ENCODE results near the gene HOXC6. TPM values are rescaled to one million over a fixed set of nuclear protein-coding genes. Genes with fewer than 3 reads are reported as not detected.
"Not testable (repeated sequence)": the region's sequence is repeated elsewhere in the genome, so short reads cannot be mapped to it uniquely, and the experiment has no call there.

The HOXC6 gene
- total RNA-seq, 1 experiment from 2014 or later, result 10.2 TPM

DNA sequence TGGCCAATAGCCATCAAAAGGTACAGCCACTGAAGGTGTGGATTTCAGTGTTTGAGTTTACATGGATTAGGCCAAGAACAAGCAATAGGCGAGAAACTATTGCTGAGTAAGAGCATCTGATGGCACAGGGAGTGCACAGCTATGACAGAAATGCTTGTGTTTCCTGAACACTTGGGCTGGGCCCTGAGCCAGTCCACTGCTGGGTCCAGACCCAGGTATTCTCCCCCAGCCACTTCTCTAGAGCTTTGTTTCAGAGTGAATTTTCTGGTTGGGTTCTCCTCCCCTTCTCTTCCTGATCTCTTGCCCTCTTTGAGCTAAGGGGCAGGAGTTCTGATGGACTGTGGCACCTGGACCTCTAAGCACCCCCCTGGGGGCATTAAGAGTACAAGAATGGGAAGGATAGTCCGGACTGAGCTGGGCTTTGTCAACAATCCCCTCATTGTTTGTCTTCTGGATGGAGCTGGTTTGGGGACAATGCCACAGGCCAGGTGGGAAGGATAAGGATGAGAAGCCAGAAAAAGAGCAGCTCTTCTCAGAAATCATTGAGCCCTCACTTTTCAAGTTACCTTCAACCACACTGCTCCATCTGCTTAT lies 13.0 kb downstream of the HOXC6 start:
- TF ChIP-seq, protein P1, sequence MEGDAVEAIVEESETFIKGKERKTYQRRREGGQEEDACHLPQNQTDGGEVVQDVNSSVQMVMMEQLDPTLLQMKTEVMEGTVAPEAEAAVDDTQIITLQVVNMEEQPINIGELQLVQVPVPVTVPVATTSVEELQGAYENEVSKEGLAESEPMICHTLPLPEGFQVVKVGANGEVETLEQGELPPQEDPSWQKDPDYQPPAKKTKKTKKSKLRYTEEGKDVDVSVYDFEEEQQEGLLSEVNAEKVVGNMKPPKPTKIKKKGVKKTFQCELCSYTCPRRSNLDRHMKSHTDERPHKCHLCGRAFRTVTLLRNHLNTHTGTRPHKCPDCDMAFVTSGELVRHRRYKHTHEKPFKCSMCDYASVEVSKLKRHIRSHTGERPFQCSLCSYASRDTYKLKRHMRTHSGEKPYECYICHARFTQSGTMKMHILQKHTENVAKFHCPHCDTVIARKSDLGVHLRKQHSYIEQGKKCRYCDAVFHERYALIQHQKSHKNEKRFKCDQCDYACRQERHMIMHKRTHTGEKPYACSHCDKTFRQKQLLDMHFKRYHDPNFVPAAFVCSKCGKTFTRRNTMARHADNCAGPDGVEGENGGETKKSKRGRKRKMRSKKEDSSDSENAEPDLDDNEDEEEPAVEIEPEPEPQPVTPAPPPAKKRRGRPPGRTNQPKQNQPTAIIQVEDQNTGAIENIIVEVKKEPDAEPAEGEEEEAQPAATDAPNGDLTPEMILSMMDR (IDR thresholded peaks at IDR 0.05; ENCODE audit: insufficient read depth in 1 of 2, low read depth in 1 of 2, low read length in 1 of 2, severe bottlenecking in 1 of 2, unreplicated experiment in 1 of 2), result no peak
- no peaks in the 10 kb centered on the region for H3K9me3 Mint-ChIP-seq (ENCODE audit: unreplicated experiment)
- no peaks in the 10 kb centered on the region for H3K27me3 Mint-ChIP-seq (ENCODE audit: insufficient read depth, unreplicated experiment)
- no peak for DNase-seq
- no peak overlapping the region for H3K4me3 Mint-ChIP-seq (ENCODE audit: unreplicated experiment)
- Histone ChIP-seq H3K36me3 (ENCODE audit: control insufficient read depth, insufficient read depth, low read length) (no peaks in the 10 kb centered on the region), H3K9me3 (no peaks in the 10 kb centered on the region), H3K4me1 (peaks cover 20% of the 10 kb centered on the region), H3K4me3 (ENCODE audit: low read depth, low read length) (no peak overlapping the region), H3K27me3 (replicated peaks; ENCODE audit: control insufficient read depth, insufficient read depth, low read length) (no peaks in the 10 kb centered on the region)
- no peak overlapping the region for H3K27ac Mint-ChIP-seq (ENCODE audit: unreplicated experiment)
- no peaks in the 10 kb centered on the region for H3K36me3 Mint-ChIP-seq (ENCODE audit: insufficient read depth, unreplicated experiment)
- CTCF ChIA-PET, result interaction anchor here (0.6 to 3.3 kb wide), 4 partner anchors 93 to 160 kb away, joined by 3 to 13 read pairs (median 4); no protein-coding TSS in a partner anchor
- intact Hi-C loops (cut with micrococcal nuclease; ENCODE audit: unreplicated experiment), result no loop called here
- H3K4me1 Mint-ChIP-seq (ENCODE audit: low read depth, unreplicated experiment), result peaks cover 25% of the 10 kb centered on the region
- POLR2A ChIA-PET, result interaction anchor here (0.5 kb wide), 1 partner anchor 32 kb away, joined by 5 read pairs; the partner anchor contains the start of gene HOXC8
- no TSS peak for BruUV-seq (replicated peaks)

DNA sequence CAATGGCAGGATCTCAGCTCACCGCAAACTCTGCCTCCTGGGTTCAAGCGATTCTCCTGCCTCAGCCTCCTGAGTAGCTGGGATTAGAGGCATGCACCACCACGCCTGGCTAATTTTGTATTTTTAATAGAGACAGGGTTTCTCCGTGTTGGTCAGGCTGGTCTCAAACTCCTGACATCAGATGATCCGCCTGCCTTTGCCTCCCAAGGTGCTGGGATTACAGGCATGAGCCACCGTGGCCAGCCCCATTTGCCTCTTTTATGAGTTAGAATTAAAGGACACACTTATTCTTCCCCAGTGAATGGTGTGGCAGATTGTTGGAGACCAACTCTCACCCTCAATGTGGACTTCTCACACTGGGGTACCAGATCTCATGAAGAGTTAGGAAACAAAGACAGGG lies 13.8 kb downstream of the HOXC6 start:
- H3K27me3 ChIP-seq (replicated peaks; ENCODE audit: control insufficient read depth, insufficient read depth, low read length); POLR2A ChIA-PET; H3K4me3 ChIP-seq (ENCODE audit: low read depth, low read length); H3K4me3 Mint-ChIP-seq (ENCODE audit: unreplicated experiment); H3K27ac Mint-ChIP-seq (ENCODE audit: unreplicated experiment); CTCF ChIA-PET; H3K9me3 ChIP-seq; H3K27me3 Mint-ChIP-seq (ENCODE audit: insufficient read depth, unreplicated experiment); H3K9me3 Mint-ChIP-seq (ENCODE audit: unreplicated experiment); H3K36me3 ChIP-seq (ENCODE audit: control insufficient read depth, insufficient read depth, low read length); H3K36me3 Mint-ChIP-seq (ENCODE audit: insufficient read depth, unreplicated experiment); DNase-seq; intact Hi-C loops (cut with micrococcal nuclease; ENCODE audit: unreplicated experiment); BruUV-seq (replicated peaks): not testable (repeated sequence)
- H3K4me1 ChIP-seq, result peaks cover 20% of the 10 kb centered on the region
- peaks cover 25% of the 10 kb centered on the region for H3K4me1 Mint-ChIP-seq (ENCODE audit: low read depth, unreplicated experiment)

DNA sequence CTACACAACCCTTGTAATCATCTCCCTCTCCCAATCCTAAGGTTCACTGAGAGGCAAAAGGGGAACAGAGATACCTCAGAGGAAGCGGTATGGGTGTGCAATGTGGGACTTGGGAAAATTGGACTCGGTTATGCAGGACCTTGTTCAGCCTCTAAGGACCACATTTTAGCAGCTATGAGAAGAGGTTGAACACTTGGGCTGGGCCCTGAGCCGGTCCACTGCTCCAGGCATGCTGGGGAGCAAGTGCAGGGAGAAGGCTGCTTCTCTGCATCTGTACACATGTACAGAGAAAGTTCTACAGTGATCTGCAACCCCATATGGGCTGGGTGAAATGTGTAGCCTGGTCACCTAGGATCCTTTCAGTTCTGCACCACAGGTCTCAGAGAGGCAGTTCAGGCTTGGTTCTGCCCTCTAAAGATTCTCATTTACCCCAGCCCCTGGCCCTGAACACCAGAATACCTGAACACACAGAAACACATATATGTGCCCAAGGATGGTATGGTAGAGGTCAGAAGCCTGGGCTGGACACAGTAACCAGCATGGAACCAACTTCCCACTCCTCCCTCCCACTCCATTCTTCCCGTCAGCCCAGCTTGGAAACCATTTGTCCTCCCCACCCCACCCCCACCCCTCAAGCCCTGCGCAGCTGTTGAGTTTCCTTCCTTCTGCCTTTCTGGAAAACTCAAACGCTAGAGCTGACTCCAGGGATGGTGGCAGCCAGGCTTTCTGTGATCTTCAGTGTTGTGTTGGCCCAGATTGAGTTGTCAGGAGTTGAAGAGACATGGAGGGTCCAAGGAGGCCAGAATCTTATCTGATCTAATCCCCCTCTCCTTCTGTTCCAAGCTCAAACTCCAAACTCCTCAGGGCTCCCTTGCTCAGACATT lies 15.0 kb downstream of the HOXC6 start:
- CTCF ChIA-PET, result interaction anchor here (0.6 to 1.2 kb wide), 2 partner anchors 121 to 158 kb away, joined by 3 to 4 read pairs; no protein-coding TSS in a partner anchor
- TF ChIP-seq, protein P1 (IDR thresholded peaks at IDR 0.05; ENCODE audit: insufficient read depth in 1 of 2, low read depth in 1 of 2, low read length in 1 of 2, severe bottlenecking in 1 of 2, unreplicated experiment in 1 of 2), result no peak

More for the DNA sequence above, 15.0 kb downstream of the HOXC6 start:
- Mint-ChIP-seq H3K36me3 (ENCODE audit: insufficient read depth, unreplicated experiment) (no peaks in the 10 kb centered on the region), H3K4me3 (ENCODE audit: unreplicated experiment) (no peak overlapping the region), H3K9me3 (ENCODE audit: unreplicated experiment) (no peaks in the 10 kb centered on the region), H3K27ac (ENCODE audit: unreplicated experiment) (no peak overlapping the region), H3K4me1 (ENCODE audit: low read depth, unreplicated experiment) (peaks cover 25% of the 10 kb centered on the region), H3K27me3 (ENCODE audit: insufficient read depth, unreplicated experiment) (no peaks in the 10 kb centered on the region)
- H3K27me3 ChIP-seq (replicated peaks; ENCODE audit: control insufficient read depth, insufficient read depth, low read length), result no peaks in the 10 kb centered on the region
- peaks cover 20% of the 10 kb centered on the region for H3K4me1 ChIP-seq
- intact Hi-C loops (cut with micrococcal nuclease; ENCODE audit: unreplicated experiment), result no loop called here
- H3K9me3 ChIP-seq, result no peaks in the 10 kb centered on the region
- BruUV-seq (replicated peaks), result no TSS peak
- POLR2A ChIA-PET, result interaction anchor here (0.7 kb wide), 1 partner anchor 26 kb away, joined by 3 read pairs; no protein-coding TSS in a partner anchor
- no peaks in the 10 kb centered on the region for H3K36me3 ChIP-seq (ENCODE audit: control insufficient read depth, insufficient read depth, low read length)
- no peak for DNase-seq
- no peak overlapping the region for H3K4me3 ChIP-seq (ENCODE audit: low read depth, low read length)
